Smooth muscle cell (in vitro differentiated cells): ENCODE data around the gene CEMIP2. TPM values are rescaled to one million over a fixed set of nuclear protein-coding genes. Genes with fewer than 3 reads are reported as not detected.
A peak's percentile ranks its signal among the peaks of the same experiment; 100 is the strongest.

ENCODE experiments used
- DNase-seq: peaks from one replicate; lab custom pipeline; 2025; ENCODE audit not compliant: unreplicated experiment; lab: John Stamatoyannopoulos, UW
- H2AFZ ChIP-seq: fragments of 200-600 bp; sonication (generic); 2 replicates; pipeline ENCODE4 v1.6.0; 2016; ENCODE audit warnings: antibody characterized with exemption, low read depth, mild to moderate bottlenecking
- H3F3A ChIP-seq: fragments of 200-600 bp; sonication (generic); 2 replicates; pipeline ENCODE4 v1.6.0; 2017; ENCODE audit warnings: antibody characterized with exemption, low read depth
- H3K27ac ChIP-seq: fragments of 200-600 bp; sonication (generic); 2 replicates; pipeline ENCODE4 v1.5.1; 2016; ENCODE audit warnings: low read depth, mild to moderate bottlenecking
- H3K27me3 ChIP-seq: fragments of 200-600 bp; sonication (generic); 2 replicates; pipeline ENCODE4 v1.6.1; 2016; ENCODE audit warnings: low read depth, mild to moderate bottlenecking
- H3K36me3 ChIP-seq: fragments of 200-600 bp; sonication (generic); 2 replicates; pipeline ENCODE4 v1.5.1; 2016; ENCODE audit warnings: low read depth
- H3K4me1 ChIP-seq: fragments of 200-600 bp; sonication (generic); 2 replicates; pipeline ENCODE4 v1.5.1; 2016; ENCODE audit warnings: low read depth
- H3K4me2 ChIP-seq: fragments of 200-600 bp; sonication (generic); 2 replicates; pipeline ENCODE4 v1.6.0; 2016; ENCODE audit warnings: mild to moderate bottlenecking
- H3K4me3 ChIP-seq: fragments of 200-600 bp; sonication (generic); 2 replicates; pipeline ENCODE4 v1.5.1; 2016; ENCODE audit warnings: mild to moderate bottlenecking
- H3K79me2 ChIP-seq: fragments of 200-600 bp; sonication (generic); 2 replicates; pipeline ENCODE4 v1.6.0; 2016; ENCODE audit warnings: low read depth, mild to moderate bottlenecking
- H3K9ac ChIP-seq: fragments of 200-600 bp; sonication (generic); 2 replicates; pipeline ENCODE4 v1.6.0; 2016; ENCODE audit warnings: low read depth
- H3K9me3 ChIP-seq: fragments of 200-600 bp; sonication (generic); replicated peaks from 2 replicates; pipeline ENCODE4 v1.5.1; 2016; ENCODE audit warnings: low read depth
- H4K20me1 ChIP-seq: fragments of 200-600 bp; sonication (generic); 2 replicates; pipeline ENCODE4 v1.6.0; 2016; ENCODE audit warnings: low read depth
- WGBS: methylation state at CpG from one replicate; pipeline ENCODE4 v1.1.7; 2016; ENCODE audit warnings: low lambda C conversion rate; 5-methylcytosine and 5-hydroxymethylcytosine counted together
- polyA plus RNA-seq: library from polyadenylated mRNA; unstranded; fragments of >200 nt; fragmentation: Nextera tagmentation; extraction: Ambion mirVana; gene quantifications from 2 replicates; pipeline ENCODE4 v1.2.1, GENCODE V29; 2016
- total RNA-seq: library from RNA; depleted of rRNA; stranded (reverse); fragments of >200 nt; gene quantifications from 2 replicates; pipeline ENCODE4 v1.2.3, GENCODE V29; 2014
- TF ChIP-seq, protein P1 (sequence below): fragments of 200-600 bp; sonication (generic); IDR thresholded peaks from 2 replicates; pipeline ENCODE4 v1.5.1; 2017; ENCODE audit warnings: borderline replicate concordance, mild to moderate bottlenecking, antibody characterized with exemption; ENCODE audit not compliant: insufficient read depth, poor library complexity, severe bottlenecking

CEMIP2 gene
- total and polyA plus RNA-seq, 2 experiments from 2014 or later: 46.1 to 103 TPM

DNA sequence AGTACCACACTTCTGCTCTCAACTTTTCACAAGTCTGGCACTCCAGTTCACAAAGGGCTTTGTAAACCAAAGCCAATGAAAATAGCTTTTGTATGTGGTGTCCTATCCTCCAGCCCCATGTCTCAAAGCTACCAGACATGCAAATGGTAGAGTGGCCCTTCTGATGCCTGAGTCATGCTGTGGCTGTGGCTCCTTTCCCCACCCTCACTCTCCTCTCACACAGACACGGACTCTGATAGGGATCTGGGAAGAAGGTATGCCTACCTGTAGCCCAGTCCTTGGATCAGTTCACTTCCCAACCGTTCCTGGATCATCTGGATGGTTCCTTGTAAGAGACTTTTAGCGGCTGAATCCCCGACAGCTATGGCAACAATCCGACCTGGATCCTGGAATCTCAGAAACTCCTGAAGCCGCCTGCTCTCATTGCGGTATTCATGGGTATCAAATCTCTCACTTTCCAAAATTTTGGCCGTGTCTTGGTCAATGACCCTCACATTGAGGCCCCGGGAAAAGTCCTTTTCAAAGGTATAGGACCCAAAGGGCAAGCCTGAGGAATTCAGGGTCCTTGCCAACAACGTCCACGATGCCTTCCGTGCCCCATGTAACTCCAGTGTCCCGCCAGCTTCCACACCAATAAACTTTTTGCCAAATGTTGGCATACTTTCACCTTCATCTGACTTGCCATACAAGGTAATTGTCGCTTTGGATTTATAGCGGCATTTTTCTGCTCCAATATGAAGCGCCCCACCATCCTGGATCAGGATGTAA lies 23.4 kb downstream of the CEMIP2 start:
- Histone ChIP-seq H3K4me3 (no peak overlapping the region), H3K4me1 (peaks cover 44% of the 10 kb centered on the region), H3K79me2 (peaks cover 49% of the 10 kb centered on the region), H3K4me2 (peak overlapping the region; percentile 82), H3K27me3 (no peaks in the 10 kb centered on the region), H3K9ac (peak overlapping the region; percentile 31), H3K27ac (peak overlapping the region; percentile 96), H3K9me3 (no peaks in the 10 kb centered on the region), H3F3A (peaks cover 46% of the 10 kb centered on the region), H4K20me1 (peaks cover 21% of the 10 kb centered on the region), H3K36me3 (no peaks in the 10 kb centered on the region), H2AFZ (no peak overlapping the region)
- 80% methylated on average over 16 of the region's 16 CpGs for WGBS
- no peak for DNase-seq
- TF ChIP-seq, protein P1, sequence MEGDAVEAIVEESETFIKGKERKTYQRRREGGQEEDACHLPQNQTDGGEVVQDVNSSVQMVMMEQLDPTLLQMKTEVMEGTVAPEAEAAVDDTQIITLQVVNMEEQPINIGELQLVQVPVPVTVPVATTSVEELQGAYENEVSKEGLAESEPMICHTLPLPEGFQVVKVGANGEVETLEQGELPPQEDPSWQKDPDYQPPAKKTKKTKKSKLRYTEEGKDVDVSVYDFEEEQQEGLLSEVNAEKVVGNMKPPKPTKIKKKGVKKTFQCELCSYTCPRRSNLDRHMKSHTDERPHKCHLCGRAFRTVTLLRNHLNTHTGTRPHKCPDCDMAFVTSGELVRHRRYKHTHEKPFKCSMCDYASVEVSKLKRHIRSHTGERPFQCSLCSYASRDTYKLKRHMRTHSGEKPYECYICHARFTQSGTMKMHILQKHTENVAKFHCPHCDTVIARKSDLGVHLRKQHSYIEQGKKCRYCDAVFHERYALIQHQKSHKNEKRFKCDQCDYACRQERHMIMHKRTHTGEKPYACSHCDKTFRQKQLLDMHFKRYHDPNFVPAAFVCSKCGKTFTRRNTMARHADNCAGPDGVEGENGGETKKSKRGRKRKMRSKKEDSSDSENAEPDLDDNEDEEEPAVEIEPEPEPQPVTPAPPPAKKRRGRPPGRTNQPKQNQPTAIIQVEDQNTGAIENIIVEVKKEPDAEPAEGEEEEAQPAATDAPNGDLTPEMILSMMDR: no peak

DNA sequence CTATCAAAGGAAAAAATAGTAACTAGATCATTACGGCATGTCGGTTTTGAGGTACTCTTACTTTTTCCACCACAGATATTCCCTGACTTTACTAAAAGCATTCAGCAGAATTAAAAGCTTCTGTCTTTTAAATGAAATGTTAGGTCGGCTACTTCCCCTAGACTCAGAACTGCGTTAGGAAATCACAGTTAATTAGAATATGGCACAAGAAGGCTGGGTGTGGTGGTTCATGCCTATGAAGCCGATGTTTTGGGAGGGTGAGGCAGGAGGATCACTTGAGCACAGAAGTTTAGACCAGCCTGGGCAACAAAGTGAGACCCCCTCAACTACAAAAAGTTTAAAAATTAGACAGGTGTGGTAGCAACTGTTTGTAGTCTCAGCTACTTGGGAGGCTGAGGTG lies 24.4 kb downstream of the CEMIP2 start:
- Histone ChIP-seq H2AFZ (no peak overlapping the region), H4K20me1 (peaks cover 15% of the 10 kb centered on the region), H3K27ac (peak overlapping the region; percentile 96), H3K27me3 (no peaks in the 10 kb centered on the region), H3K4me2 (peak overlapping the region; percentile 82), H3K9me3 (no peaks in the 10 kb centered on the region), H3K79me2 (peaks cover 44% of the 10 kb centered on the region), H3K4me3 (no peak overlapping the region), H3F3A (peaks cover 48% of the 10 kb centered on the region), H3K36me3 (no peaks in the 10 kb centered on the region), H3K9ac (no peak overlapping the region), H3K4me1 (peaks cover 50% of the 10 kb centered on the region)
- DNase-seq: no peak
- TF ChIP-seq, protein P1: no peak
- 84% methylated on average over 5 of the region's 5 CpGs for WGBS

DNA sequence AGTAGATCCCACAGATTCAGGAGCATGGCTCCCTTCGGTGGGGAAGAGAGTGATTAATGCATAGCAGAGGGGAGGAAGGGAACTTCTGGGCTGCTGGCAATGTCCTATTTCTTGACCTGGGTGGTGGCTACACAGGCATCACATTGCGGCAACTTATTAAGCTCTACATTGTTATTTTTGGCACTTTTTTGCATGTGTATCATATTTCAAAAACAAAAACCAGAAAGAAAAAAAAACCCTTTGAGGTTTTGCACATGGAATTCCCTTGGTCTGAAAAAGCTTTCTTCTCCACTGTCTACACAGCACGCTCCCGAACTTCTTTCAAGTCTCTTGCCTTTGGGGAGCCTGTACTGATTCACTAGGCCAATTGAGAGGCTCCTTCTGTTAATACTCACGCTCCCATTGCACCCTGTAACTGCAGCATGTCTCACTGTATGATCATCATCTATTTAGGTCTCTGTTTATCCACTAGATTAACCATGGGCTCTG lies 25.1 kb downstream of the CEMIP2 start:
- H3F3A ChIP-seq: peaks cover 49% of the 10 kb centered on the region
- H3K4me1 ChIP-seq: peaks cover 47% of the 10 kb centered on the region
- H3K27me3 ChIP-seq: no peaks in the 10 kb centered on the region
- 30% methylated on average over 5 of the region's 5 CpGs for WGBS
- H4K20me1 ChIP-seq: peaks cover 11% of the 10 kb centered on the region
- no peak overlapping the region for H2AFZ ChIP-seq
- DNase-seq: no peak
- H3K36me3 ChIP-seq: no peaks in the 10 kb centered on the region
- H3K27ac ChIP-seq: peak overlapping the region; percentile 96
- H3K4me2 ChIP-seq: peak overlapping the region; percentile 82
- TF ChIP-seq, protein P1: no peak
- H3K9me3 ChIP-seq: no peaks in the 10 kb centered on the region
- H3K79me2 ChIP-seq: peaks cover 42% of the 10 kb centered on the region
- peak overlapping the region; percentile 57 for H3K9ac ChIP-seq
- H3K4me3 ChIP-seq: no peak overlapping the region
